Trophoblast cell (in vitro differentiated cells and primary cell): Measurements from ENCODE around the gene MTUS2.

Experiments
- DNase-seq, 2 donors: peaks; one replicate each; pipeline ENCODE4 v3.0.0-alpha.2; 2016
- H2AFZ ChIP-seq: 2 replicates; pipeline ENCODE4 v1.6.1; 2013; ENCODE audit warnings: low read length, moderate library complexity, mild to moderate bottlenecking; ENCODE audit not compliant: insufficient read depth, poor library complexity
- H2AK5ac ChIP-seq: 2 replicates; pipeline ENCODE4 v1.6.1; 2013; ENCODE audit warnings: mild to moderate bottlenecking, low read length
- H2BK120ac ChIP-seq: 2 replicates; pipeline ENCODE4 v1.6.1; 2013; ENCODE audit warnings: low read length, mild to moderate bottlenecking, moderate library complexity; ENCODE audit not compliant: insufficient read depth, poor library complexity
- H2BK12ac ChIP-seq: 2 replicates; pipeline ENCODE4 v1.6.1; 2013; ENCODE audit warnings: mild to moderate bottlenecking, low read length, moderate library complexity
- H2BK5ac ChIP-seq: 2 replicates; pipeline ENCODE4 v1.6.1; 2013; ENCODE audit warnings: low read length, low read depth, moderate library complexity, mild to moderate bottlenecking; ENCODE audit not compliant: poor library complexity
- H3K14ac ChIP-seq: 2 replicates; pipeline ENCODE4 v1.6.1; 2013; ENCODE audit warnings: mild to moderate bottlenecking, low read length
- H3K18ac ChIP-seq: 2 replicates; pipeline ENCODE4 v1.6.1; 2013; ENCODE audit warnings: mild to moderate bottlenecking, low read length
- H3K23ac ChIP-seq: 2 replicates; pipeline ENCODE4 v1.6.1; 2013; ENCODE audit warnings: low read length
- H3K27ac ChIP-seq: 2 replicates; pipeline ENCODE4 v1.5.1; 2013; ENCODE audit warnings: low read depth, mild to moderate bottlenecking, inconsistent platforms, low read length, moderate library complexity
- H3K27me3 ChIP-seq: 2 replicates; pipeline ENCODE4 v1.6.1; 2013; ENCODE audit warnings: inconsistent platforms, mild to moderate bottlenecking, low read length, moderate library complexity; ENCODE audit not compliant: insufficient read depth
- H3K36me3 ChIP-seq, 2 experiments: 1 replicate in 1 of 2; 2 replicates in 1 of 2; pipeline ENCODE4 v1.6.1; 2013; ENCODE audit warnings: low read length in 2 of 2, mild to moderate bottlenecking in 2 of 2, moderate library complexity in 1 of 2; ENCODE audit not compliant: insufficient read depth in 2 of 2, control insufficient read depth in 1 of 2
- H3K4ac ChIP-seq: 2 replicates; pipeline ENCODE4 v1.6.1; 2013; ENCODE audit warnings: low read depth, mild to moderate bottlenecking, low read length, moderate library complexity
- H3K4me1 ChIP-seq, 2 experiments: 1 replicate in 1 of 2; 2 replicates in 1 of 2; pipeline ENCODE4 v1.6.1; 2013; ENCODE audit warnings: low read length in 2 of 2, mild to moderate bottlenecking in 2 of 2, moderate library complexity in 1 of 2; ENCODE audit not compliant: insufficient read depth in 2 of 2, control insufficient read depth in 1 of 2
- H3K4me2 ChIP-seq: 2 replicates; pipeline ENCODE4 v1.6.1; 2013; ENCODE audit warnings: inconsistent platforms, mild to moderate bottlenecking, low read length, moderate library complexity
- H3K4me3 ChIP-seq: 2 replicates; pipeline ENCODE4 v1.5.1; 2013; ENCODE audit warnings: mild to moderate bottlenecking, low read depth, low read length, inconsistent platforms
- H3K79me1 ChIP-seq: one replicate; pipeline ENCODE4 v1.6.1; 2013; ENCODE audit warnings: low read length
- H3K79me2 ChIP-seq: 2 replicates; pipeline ENCODE4 v1.6.1; 2013; ENCODE audit warnings: low read length, mild to moderate bottlenecking; ENCODE audit not compliant: control insufficient read depth, insufficient read depth, poor library complexity
- H3K9ac ChIP-seq: 2 replicates; pipeline ENCODE4 v1.6.1; 2013; ENCODE audit warnings: mild to moderate bottlenecking, low read length
- H3K9me3 ChIP-seq: 2 replicates; pipeline ENCODE4 v1.6.1; 2013; ENCODE audit warnings: low read depth, mild to moderate bottlenecking, control low read depth, inconsistent platforms, low read length; ENCODE audit not compliant: insufficient read depth
- H4K12ac ChIP-seq: 2 replicates; pipeline ENCODE4 v1.6.1; 2013; ENCODE audit warnings: low read depth, mild to moderate bottlenecking, low read length, moderate library complexity
- H4K8ac ChIP-seq: 2 replicates; pipeline ENCODE4 v1.6.1; 2013; ENCODE audit warnings: low read depth, mild to moderate bottlenecking, low read length, moderate library complexity
- H4K91ac ChIP-seq: one replicate; pipeline ENCODE4 v1.6.1; 2013; ENCODE audit warnings: low read depth, mild to moderate bottlenecking, low read length, moderate library complexity
- WGBS: extraction: QIAGEN DNeasy Blood & Tissue Kit; methylation state at CpG from one replicate; pipeline ENCODE4 v1.1.7; 2013; ENCODE audit warnings: missing lambda C conversion rate; ENCODE audit not compliant: insufficient read length, insufficient coverage; ENCODE audit errors: extremely low coverage; 5-methylcytosine and 5-hydroxymethylcytosine counted together

MTUS2 gene

GRCh38 chr13:29006359-29006850 lies 186.3 kb downstream of the MTUS2 start:
- no peak overlapping the region for H4K91ac ChIP-seq
- no peak overlapping the region for H4K12ac ChIP-seq
- no peaks in the 10 kb centered on the region for H3K27me3 ChIP-seq
- WGBS, result no CpG with 5 or more reads among the region's 2 CpGs
- H2BK120ac ChIP-seq, result no peak overlapping the region
- no peak overlapping the region for H2AK5ac ChIP-seq
- H3K9ac ChIP-seq, result no peak overlapping the region
- H4K8ac ChIP-seq, result no peak overlapping the region
- peak in 1 of 2 donors; percentile 12 for DNase-seq
- no peak overlapping the region for H3K18ac ChIP-seq
- H3K79me1 ChIP-seq, result no peaks in the 10 kb centered on the region
- no peak overlapping the region for H3K4me3 ChIP-seq
- no peak overlapping the region for H3K4me2 ChIP-seq
- H3K79me2 ChIP-seq, result no peaks in the 10 kb centered on the region
- H3K4me1 ChIP-seq, result peaks cover 2 to 11% of the 10 kb centered on the region in 2 experiments
- no peak overlapping the region for H3K14ac ChIP-seq
- no peak overlapping the region for H2BK5ac ChIP-seq
- H3K4ac ChIP-seq, result no peak overlapping the region
- H2AFZ ChIP-seq, result no peak overlapping the region
- H3K27ac ChIP-seq, result no peak overlapping the region
- peaks cover 3% of the 10 kb centered on the region for H3K9me3 ChIP-seq
- no peak overlapping the region for H3K23ac ChIP-seq
- H2BK12ac ChIP-seq, result no peak overlapping the region
- no peaks in the 10 kb centered on the region for H3K36me3 ChIP-seq

DNA sequence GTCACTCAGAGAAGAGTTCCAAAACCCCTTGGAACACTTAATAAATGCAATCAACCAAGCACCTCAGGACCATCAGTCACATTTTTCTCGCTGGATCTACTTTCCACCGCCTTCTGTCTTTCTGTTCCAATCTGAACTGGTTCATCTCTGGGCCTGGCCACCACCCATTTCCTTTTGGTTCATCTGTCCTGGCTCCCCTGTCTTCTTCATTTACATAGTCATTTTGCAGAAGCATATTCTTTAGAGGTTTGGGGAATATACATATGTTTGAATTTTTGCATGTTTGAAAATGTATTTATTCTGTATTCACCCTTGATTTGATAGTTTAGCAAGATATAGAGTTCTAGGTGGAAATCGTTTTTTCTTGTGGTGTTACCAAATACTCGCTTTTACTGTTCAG lies 188.2 kb downstream of the MTUS2 start:
- Histone ChIP-seq H3K27ac (no peak overlapping the region), H2AK5ac (no peak overlapping the region), H3K79me1 (no peaks in the 10 kb centered on the region), H4K12ac (no peak overlapping the region), H4K8ac (no peak overlapping the region), H3K4me2 (no peak overlapping the region), H3K4ac (no peak overlapping the region), H3K9ac (no peak overlapping the region), H3K27me3 (no peaks in the 10 kb centered on the region), H3K4me1 (peaks cover 2 to 11% of the 10 kb centered on the region in 2 experiments), H4K91ac (no peak overlapping the region), H3K36me3 (no peaks in the 10 kb centered on the region), H2AFZ (no peak overlapping the region), H2BK120ac (no peak overlapping the region), H2BK12ac (no peak overlapping the region), H3K9me3 (peaks cover 3% of the 10 kb centered on the region), H3K14ac (no peak overlapping the region), H3K4me3 (no peak overlapping the region), H3K79me2 (no peaks in the 10 kb centered on the region), H3K23ac (no peak overlapping the region), H2BK5ac (no peak overlapping the region), H3K18ac (no peak overlapping the region)
- WGBS, result no CpG with 5 or more reads among the region's 4 CpGs
- no peak for DNase-seq

- Histone ChIP-seq H3K4me1 (no peaks in the 10 kb centered on the region), H3K4ac (no peak overlapping the region), H2BK120ac (no peak overlapping the region), H3K9ac (no peak overlapping the region), H4K8ac (no peak overlapping the region), H3K4me2 (no peak overlapping the region), H2AFZ (no peak overlapping the region), H3K23ac (no peak overlapping the region), H2BK5ac (no peak overlapping the region), H4K12ac (no peak overlapping the region), H3K79me2 (no peaks in the 10 kb centered on the region), H3K27ac (no peak overlapping the region), H3K18ac (no peak overlapping the region), H3K14ac (no peak overlapping the region), H3K27me3 (no peaks in the 10 kb centered on the region), H2BK12ac (no peak overlapping the region), H3K4me3 (no peak overlapping the region), H3K36me3 (no peaks in the 10 kb centered on the region), H4K91ac (no peak overlapping the region), H2AK5ac (no peak overlapping the region), H3K9me3 (no peaks in the 10 kb centered on the region), H3K79me1 (no peaks in the 10 kb centered on the region)
- no CpG with 5 or more reads among the region's 7 CpGs for whole genome bisulfite sequencing
- no peak for DNase-seq
Observed at GRCh38 chr13:29020314-29020713, 200.2 kb downstream of the MTUS2 start.

DNA sequence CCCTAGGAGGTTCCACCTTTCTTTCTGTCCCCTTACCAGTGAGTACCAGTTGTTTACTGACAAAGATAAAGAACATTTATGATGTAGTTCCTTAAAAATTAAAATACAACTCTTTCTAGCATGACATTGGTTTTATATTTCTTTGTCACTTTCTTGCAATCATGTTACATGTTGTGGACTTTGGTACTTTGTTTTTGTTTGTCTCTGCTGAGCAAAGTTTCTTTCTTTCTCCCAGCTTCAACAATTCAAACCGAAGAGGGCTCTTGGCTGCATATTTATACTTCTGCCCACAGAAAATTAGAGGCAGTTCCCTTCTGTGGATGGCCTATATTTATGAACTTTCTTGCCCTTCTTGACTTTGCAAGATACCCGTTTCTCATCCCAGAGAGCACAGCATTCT lies 201.2 kb downstream of the MTUS2 start:
- DNase-seq, result no peak
- H3K4me3 ChIP-seq, result no peak overlapping the region
- no peak overlapping the region for H3K23ac ChIP-seq

More for the DNA sequence above, 201.2 kb downstream of the MTUS2 start:
- Histone ChIP-seq H3K9ac (no peak overlapping the region), H3K14ac (no peak overlapping the region), H3K27me3 (no peaks in the 10 kb centered on the region), H4K12ac (no peak overlapping the region), H2AK5ac (no peak overlapping the region), H2AFZ (no peak overlapping the region), H2BK120ac (no peak overlapping the region), H4K91ac (no peak overlapping the region), H4K8ac (no peak overlapping the region), H3K79me2 (no peaks in the 10 kb centered on the region), H3K36me3 (no peaks in the 10 kb centered on the region), H2BK5ac (no peak overlapping the region), H3K4me1 (no peaks in the 10 kb centered on the region), H3K4ac (no peak overlapping the region), H3K4me2 (no peak overlapping the region), H3K18ac (no peak overlapping the region), H3K79me1 (no peaks in the 10 kb centered on the region), H3K9me3 (peaks cover 2% of the 10 kb centered on the region), H2BK12ac (no peak overlapping the region), H3K27ac (no peak overlapping the region)
- WGBS, result no CpG with 5 or more reads among the region's 2 CpGs
